ENCODE results near the gene ATP5IF1. TPM values are rescaled to one million over a fixed set of nuclear protein-coding genes. Genes with fewer than 3 reads are reported as not detected.

Gene ATP5IF1
- total and polyA plus RNA-seq, 3 experiments from 2014 or later = 135 to 538 (median 139) TPM

GRCh38 chr1:28272215-28272852 is 36.4 kb downstream of the ATP5IF1 start:
- Histone ChIP-seq H3K4me3 (ENCODE audit: low read length) (no peak overlapping the region), H3K9me3 (ENCODE audit: low read length) (no peaks in the 10 kb centered on the region), H3K4me1 (ENCODE audit: insufficient read depth, low read length) (no peaks in the 10 kb centered on the region), H3K36me3 (ENCODE audit: insufficient read depth, low read length) (peaks cover 10% of the 10 kb centered on the region), H3K27ac (ENCODE audit: low read depth, low read length) (no peak overlapping the region), H3K27me3 (ENCODE audit: insufficient read depth, low read length, poor library complexity, severe bottlenecking) (no peaks in the 10 kb centered on the region)
- CTCF ChIA-PET = interaction anchor here (1.6 kb wide), 1 partner anchor 24 kb away, joined by 10 read pairs; no protein-coding TSS in a partner anchor
- Mint-ChIP-seq H3K36me3 (peaks cover 4 to 50% (median 11%) of the 10 kb centered on the region in 3 donors), H3K4me1 (peaks cover 0 to 8% (median 0%) of the 10 kb centered on the region in 3 donors), H3K27ac (no peak overlapping the region), H3K27me3 (no peaks in the 10 kb centered on the region), H3K9me3 (no peaks in the 10 kb centered on the region), H3K4me3 (no peak overlapping the region)
- POLR2A ChIA-PET = no interaction called here
- no peak for DNase-seq

DNA sequence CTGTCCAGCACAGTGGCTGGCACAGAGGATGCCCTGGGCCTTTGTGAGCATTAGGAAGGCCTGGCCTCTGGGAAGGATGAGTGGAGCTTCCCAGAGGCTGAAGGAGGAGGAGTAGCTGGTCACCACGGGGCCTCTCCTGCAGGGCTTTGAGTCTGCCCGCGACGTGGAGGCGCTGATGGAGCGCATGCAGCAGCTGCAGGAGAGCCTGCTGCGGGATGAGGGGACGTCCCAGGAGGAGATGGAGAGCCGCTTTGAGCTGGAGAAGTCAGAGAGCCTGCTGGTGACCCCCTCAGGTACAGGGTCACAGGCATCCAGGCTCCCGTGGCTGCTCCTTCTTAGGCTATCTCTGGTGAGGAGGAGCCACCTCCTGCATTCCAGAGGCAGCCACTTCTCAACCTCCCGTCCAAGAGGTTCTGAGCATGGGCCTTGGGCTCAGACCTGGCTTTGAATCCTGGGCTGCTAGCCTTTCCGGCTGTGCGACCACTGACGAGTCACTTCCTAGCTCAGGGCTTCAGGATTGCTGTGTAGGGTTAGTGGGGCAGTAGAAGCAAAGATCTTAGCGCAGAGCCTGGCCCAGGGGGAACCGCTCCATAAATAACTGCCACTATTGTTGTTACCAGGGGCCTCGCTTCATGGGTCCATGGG is 37.4 kb downstream of the ATP5IF1 start:
- Histone ChIP-seq H3K9me3 (ENCODE audit: low read length) (no peaks in the 10 kb centered on the region), H3K36me3 (ENCODE audit: insufficient read depth, low read length) (peaks cover 10% of the 10 kb centered on the region), H3K4me1 (ENCODE audit: insufficient read depth, low read length) (no peaks in the 10 kb centered on the region), H3K4me3 (ENCODE audit: low read length) (no peak overlapping the region), H3K27me3 (ENCODE audit: insufficient read depth, low read length, poor library complexity, severe bottlenecking) (no peaks in the 10 kb centered on the region), H3K27ac (ENCODE audit: low read depth, low read length) (no peak overlapping the region)
- no peaks in the 10 kb centered on the region for H3K9me3 Mint-ChIP-seq
- ChIA-PET CTCF (interaction anchor here (1.4 to 1.6 kb wide), 2 partner anchors 25 to 86 kb away, joined by 4 to 10 read pairs; no protein-coding TSS in a partner anchor), POLR2A (no interaction called here)
- no peak overlapping the region for H3K4me3 Mint-ChIP-seq
- peak overlapping the region in 1 of 8 donors; percentile 14 for H3K27ac Mint-ChIP-seq
- H3K27me3 Mint-ChIP-seq = no peaks in the 10 kb centered on the region
- peaks cover 4 to 58% (median 11%) of the 10 kb centered on the region in 3 donors for H3K36me3 Mint-ChIP-seq
- DNase-seq = no peak
- H3K4me1 Mint-ChIP-seq = peaks cover 0 to 4% (median 0%) of the 10 kb centered on the region in 3 donors

GRCh38 chr1:28278763-28279162 is 42.8 kb downstream of the ATP5IF1 start:
- H3K4me3 ChIP-seq (ENCODE audit: low read length) = no peak overlapping the region
- no peaks in the 10 kb centered on the region for H3K4me1 ChIP-seq (ENCODE audit: insufficient read depth, low read length)
- H3K36me3 ChIP-seq (ENCODE audit: insufficient read depth, low read length) = peaks cover 12% of the 10 kb centered on the region
- no peaks in the 10 kb centered on the region for H3K27me3 ChIP-seq (ENCODE audit: insufficient read depth, low read length, poor library complexity, severe bottlenecking)
- peaks cover 9 to 75% (median 16%) of the 10 kb centered on the region in 3 donors for H3K36me3 Mint-ChIP-seq
- H3K4me1 Mint-ChIP-seq = peaks cover 5% of the 10 kb centered on the region in 3 donors
- no peak for DNase-seq
- H3K27ac ChIP-seq (ENCODE audit: low read depth, low read length) = no peak overlapping the region
- ChIA-PET POLR2A (no interaction called here), CTCF (no interaction called here)
- H3K9me3 ChIP-seq (ENCODE audit: low read length) = no peaks in the 10 kb centered on the region
- no peak overlapping the region for H3K4me3 Mint-ChIP-seq
- H3K27me3 Mint-ChIP-seq = no peaks in the 10 kb centered on the region
- H3K27ac Mint-ChIP-seq = peak overlapping the region in 4 of 8 donors; percentile 56 to 71 (median 62)
- no peaks in the 10 kb centered on the region for H3K9me3 Mint-ChIP-seq

- Mint-ChIP-seq H3K27me3 (no peaks in the 10 kb centered on the region), H3K36me3 (peaks cover 9 to 66% (median 16%) of the 10 kb centered on the region in 3 donors), H3K27ac (peak overlapping the region in 3 of 8 donors; percentile 59 to 90 (median 78)), H3K4me3 (no peak overlapping the region), H3K4me1 (peaks cover 5% of the 10 kb centered on the region in 3 donors), H3K9me3 (no peaks in the 10 kb centered on the region)
- CTCF ChIA-PET = interaction anchor here (1.3 kb wide), 1 partner anchor 31 kb away, joined by 5 read pairs; no protein-coding TSS in a partner anchor
- no peak overlapping the region for H3K27ac ChIP-seq (ENCODE audit: low read depth, low read length)
- H3K9me3 ChIP-seq (ENCODE audit: low read length) = no peaks in the 10 kb centered on the region
- no peak for DNase-seq
- no peaks in the 10 kb centered on the region for H3K27me3 ChIP-seq (ENCODE audit: insufficient read depth, low read length, poor library complexity, severe bottlenecking)
- no peaks in the 10 kb centered on the region for H3K4me1 ChIP-seq (ENCODE audit: insufficient read depth, low read length)
- POLR2A ChIA-PET = interaction anchor here (0.6 kb wide), 1 partner anchor 12 kb away, joined by 3 read pairs; no protein-coding TSS in a partner anchor
- H3K36me3 ChIP-seq (ENCODE audit: insufficient read depth, low read length) = peaks cover 7% of the 10 kb centered on the region
- no peak overlapping the region for H3K4me3 ChIP-seq (ENCODE audit: low read length)
Observed at GRCh38 chr1:28279721-28280120, 43.8 kb downstream of the ATP5IF1 start.

DNA sequence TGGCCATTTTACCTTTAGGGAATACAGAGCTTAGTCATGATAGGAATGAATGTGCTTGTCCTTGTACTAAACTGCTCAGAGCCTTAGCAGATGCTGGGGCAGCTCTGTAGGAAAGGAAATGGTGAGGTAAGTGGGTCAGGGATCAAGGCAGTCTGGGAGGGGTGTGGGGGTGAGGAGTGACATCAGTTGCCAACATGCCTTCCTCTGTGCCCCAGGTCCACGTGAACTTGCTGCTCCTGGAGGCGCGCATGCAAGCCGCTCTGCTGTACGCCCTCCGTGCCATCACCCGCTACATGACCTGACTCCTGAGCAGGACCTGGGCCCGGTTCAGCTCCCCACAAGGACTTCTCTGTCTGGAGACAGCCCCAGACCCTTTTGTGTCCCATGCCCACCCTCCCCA is 44.6 kb downstream of the ATP5IF1 start:
- no peaks in the 10 kb centered on the region for H3K9me3 Mint-ChIP-seq
- Histone ChIP-seq H3K27ac (ENCODE audit: low read depth, low read length) (no peak overlapping the region), H3K36me3 (ENCODE audit: insufficient read depth, low read length) (peaks cover 7% of the 10 kb centered on the region), H3K4me3 (ENCODE audit: low read length) (no peak overlapping the region), H3K9me3 (ENCODE audit: low read length) (no peaks in the 10 kb centered on the region), H3K4me1 (ENCODE audit: insufficient read depth, low read length) (no peaks in the 10 kb centered on the region), H3K27me3 (ENCODE audit: insufficient read depth, low read length, poor library complexity, severe bottlenecking) (no peaks in the 10 kb centered on the region)
- H3K4me3 Mint-ChIP-seq = peak overlapping the region in 2 of 7 donors; percentile 15 to 36
- peaks cover 5% of the 10 kb centered on the region in 3 donors for H3K4me1 Mint-ChIP-seq
- H3K27ac Mint-ChIP-seq = peak overlapping the region in 4 of 8 donors; percentile 50 to 90 (median 68)
- H3K36me3 Mint-ChIP-seq = peaks cover 5 to 58% (median 11%) of the 10 kb centered on the region in 3 donors
- DNase-seq = peak in 1 of 5 donors; percentile 8
- POLR2A ChIA-PET = no interaction called here
- no peaks in the 10 kb centered on the region for H3K27me3 Mint-ChIP-seq
- CTCF ChIA-PET = interaction anchor here (1.3 kb wide), 1 partner anchor 32 kb away, joined by 5 read pairs; no protein-coding TSS in a partner anchor

DNA sequence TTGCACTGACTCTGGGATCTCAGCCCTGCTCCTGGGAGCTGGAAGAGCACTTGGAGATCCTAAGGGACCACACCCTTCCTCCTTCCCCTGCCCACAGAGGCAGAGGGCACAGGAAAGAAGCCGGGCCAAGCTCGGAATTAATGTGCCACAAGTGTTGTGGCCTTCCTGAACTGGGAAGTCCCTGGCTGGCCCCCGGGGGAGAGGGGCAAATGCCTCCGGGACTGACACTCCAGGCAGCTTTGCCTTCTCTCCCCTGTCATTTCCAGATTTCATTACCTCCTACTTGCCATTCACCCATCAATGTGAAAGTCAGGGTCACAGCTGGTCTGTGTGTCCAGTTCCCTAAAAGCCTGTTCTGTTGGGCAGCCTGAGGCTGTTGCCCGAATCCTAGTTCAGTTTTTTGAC is 45.1 kb downstream of the ATP5IF1 start:
- H3K27me3 Mint-ChIP-seq = no peaks in the 10 kb centered on the region
- no peaks in the 10 kb centered on the region for H3K9me3 Mint-ChIP-seq
- H3K27ac ChIP-seq (ENCODE audit: low read depth, low read length) = no peak overlapping the region
- H3K27me3 ChIP-seq (ENCODE audit: insufficient read depth, low read length, poor library complexity, severe bottlenecking) = no peaks in the 10 kb centered on the region
- peaks cover 7% of the 10 kb centered on the region for H3K36me3 ChIP-seq (ENCODE audit: insufficient read depth, low read length)
- CTCF ChIA-PET = interaction anchor here (1.3 kb wide), 1 partner anchor 32 kb away, joined by 5 read pairs; no protein-coding TSS in a partner anchor
- H3K4me3 ChIP-seq (ENCODE audit: low read length) = no peak overlapping the region
- no peak for DNase-seq
- POLR2A ChIA-PET = no interaction called here
- no peaks in the 10 kb centered on the region for H3K4me1 ChIP-seq (ENCODE audit: insufficient read depth, low read length)
- peaks cover 5% of the 10 kb centered on the region in 3 donors for H3K4me1 Mint-ChIP-seq
- H3K36me3 Mint-ChIP-seq = peaks cover 5 to 58% (median 11%) of the 10 kb centered on the region in 3 donors
- peak overlapping the region in 4 of 8 donors; percentile 41 to 82 (median 78) for H3K27ac Mint-ChIP-seq
- no peaks in the 10 kb centered on the region for H3K9me3 ChIP-seq (ENCODE audit: low read length)
- no peak overlapping the region for H3K4me3 Mint-ChIP-seq

- CTCF ChIA-PET = interaction anchor here (1.8 kb wide), 1 partner anchor 33 kb away, joined by 5 read pairs; no protein-coding TSS in a partner anchor
- H3K4me1 Mint-ChIP-seq = peaks cover 5% of the 10 kb centered on the region in 3 donors
- POLR2A ChIA-PET = no interaction called here
Observed at GRCh38 chr1:28281608-28282425, 45.9 kb downstream of the ATP5IF1 start.

More at GRCh38 chr1:28281608-28282425, 45.9 kb downstream of the ATP5IF1 start:
- Mint-ChIP-seq H3K9me3 (no peaks in the 10 kb centered on the region), H3K4me3 (no peak overlapping the region), H3K36me3 (peaks cover 5 to 56% (median 11%) of the 10 kb centered on the region in 3 donors), H3K27me3 (no peaks in the 10 kb centered on the region), H3K27ac (peak overlapping the region in 2 of 8 donors; percentile 60 to 66)
- Histone ChIP-seq H3K27ac (ENCODE audit: low read depth, low read length) (no peak overlapping the region), H3K4me1 (ENCODE audit: insufficient read depth, low read length) (no peaks in the 10 kb centered on the region), H3K9me3 (ENCODE audit: low read length) (no peaks in the 10 kb centered on the region), H3K4me3 (ENCODE audit: low read length) (no peak overlapping the region), H3K27me3 (ENCODE audit: insufficient read depth, low read length, poor library complexity, severe bottlenecking) (no peaks in the 10 kb centered on the region), H3K36me3 (ENCODE audit: insufficient read depth, low read length) (peaks cover 7% of the 10 kb centered on the region)
- DNase-seq = no peak

All from CD8-positive, alpha-beta memory T cell (primary cell).